GM15510 (cell line): ENCODE results near the gene ABCA5.

Source experiments
- POLR2A ChIP-seq: IDR thresholded peaks from 3 replicates; pipeline ENCODE4 v1.6.1; 2011; ENCODE audit warnings: borderline replicate concordance; ENCODE audit not compliant: insufficient read length; ENCODE audit errors: extremely low read depth

Gene ABCA5

GRCh38 chr17:69207151-69207550, 119.8 kb downstream of the ABCA5 start:
- no peak for TF ChIP-seq POLR2A

- TF ChIP-seq POLR2A, result no peak
Measured at GRCh38 chr17:69198238-69198637, 128.7 kb downstream of the ABCA5 start.
